ENCODE data around the gene PLA2G2F. TPM values are rescaled to one million over a fixed set of nuclear protein-coding genes. Genes with fewer than 3 reads are reported as not detected.

The PLA2G2F gene
- total and polyA plus RNA-seq, 7 donors, result 0.60 to 0.80 TPM; not detected in 5

GRCh38 chr1:20192871-20193411 is 53.8 kb downstream of the PLA2G2F start:
- H3K36me3 ChIP-seq, result peaks cover 0 to 12% (median 0%) of the 10 kb centered on the region in 4 donors
- H3K27ac ChIP-seq, result peak overlapping the region; percentile 34 to 99 (median 96)
- no peaks in the 10 kb centered on the region for H3K9me3 ChIP-seq
- H3K4me3 ChIP-seq, result no peak overlapping the region
- TF ChIP-seq POLR2A (IDR thresholded peaks at IDR 0.05) (no peak), POLR2AphosphoS5 (IDR thresholded peaks at IDR 0.05) (no peak)
- intact Hi-C loops (cut with DNase I), result no loop called here
- no peak for DNase-seq
- WGBS, 2 donors, result 91 to 94% methylated on average over 1 of the region's 1 CpG
- H3K4me1 ChIP-seq, result peaks cover 0 to 78% (median 65%) of the 10 kb centered on the region in 4 donors
- H3K27me3 ChIP-seq, result no peaks in the 10 kb centered on the region

- TF ChIP-seq, protein P1, sequence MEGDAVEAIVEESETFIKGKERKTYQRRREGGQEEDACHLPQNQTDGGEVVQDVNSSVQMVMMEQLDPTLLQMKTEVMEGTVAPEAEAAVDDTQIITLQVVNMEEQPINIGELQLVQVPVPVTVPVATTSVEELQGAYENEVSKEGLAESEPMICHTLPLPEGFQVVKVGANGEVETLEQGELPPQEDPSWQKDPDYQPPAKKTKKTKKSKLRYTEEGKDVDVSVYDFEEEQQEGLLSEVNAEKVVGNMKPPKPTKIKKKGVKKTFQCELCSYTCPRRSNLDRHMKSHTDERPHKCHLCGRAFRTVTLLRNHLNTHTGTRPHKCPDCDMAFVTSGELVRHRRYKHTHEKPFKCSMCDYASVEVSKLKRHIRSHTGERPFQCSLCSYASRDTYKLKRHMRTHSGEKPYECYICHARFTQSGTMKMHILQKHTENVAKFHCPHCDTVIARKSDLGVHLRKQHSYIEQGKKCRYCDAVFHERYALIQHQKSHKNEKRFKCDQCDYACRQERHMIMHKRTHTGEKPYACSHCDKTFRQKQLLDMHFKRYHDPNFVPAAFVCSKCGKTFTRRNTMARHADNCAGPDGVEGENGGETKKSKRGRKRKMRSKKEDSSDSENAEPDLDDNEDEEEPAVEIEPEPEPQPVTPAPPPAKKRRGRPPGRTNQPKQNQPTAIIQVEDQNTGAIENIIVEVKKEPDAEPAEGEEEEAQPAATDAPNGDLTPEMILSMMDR (IDR thresholded peaks at IDR 0.05), result no peak
- TF ChIP-seq POLR2AphosphoS5 (IDR thresholded peaks at IDR 0.05), result peak in 1 of 4 donors; percentile 41
- no peak overlapping the region for H3K4me3 ChIP-seq
- WGBS, 2 donors, result 36 to 77% methylated on average over 2 of the region's 2 CpGs
- H3K4me1 ChIP-seq, result peaks cover 0 to 66% (median 52%) of the 10 kb centered on the region in 4 donors
- DNase-seq, result no peak
- no peaks in the 10 kb centered on the region for H3K9me3 ChIP-seq
- intact Hi-C loops (cut with DNase I), result loop anchor here (2.0 kb wide), 1 partner anchor 93 kb away; no protein-coding TSS in a partner anchor
- H3K36me3 ChIP-seq, result peaks cover 0 to 12% (median 0%) of the 10 kb centered on the region in 4 donors
- H3K27ac ChIP-seq, result peak overlapping the region in 3 of 4 donors; percentile 95 to 99 (median 98)
- no peaks in the 10 kb centered on the region for H3K27me3 ChIP-seq
These were observed 55.1 kb downstream of the PLA2G2F start for GRCh38 chr1:20194224-20194623.

DNA sequence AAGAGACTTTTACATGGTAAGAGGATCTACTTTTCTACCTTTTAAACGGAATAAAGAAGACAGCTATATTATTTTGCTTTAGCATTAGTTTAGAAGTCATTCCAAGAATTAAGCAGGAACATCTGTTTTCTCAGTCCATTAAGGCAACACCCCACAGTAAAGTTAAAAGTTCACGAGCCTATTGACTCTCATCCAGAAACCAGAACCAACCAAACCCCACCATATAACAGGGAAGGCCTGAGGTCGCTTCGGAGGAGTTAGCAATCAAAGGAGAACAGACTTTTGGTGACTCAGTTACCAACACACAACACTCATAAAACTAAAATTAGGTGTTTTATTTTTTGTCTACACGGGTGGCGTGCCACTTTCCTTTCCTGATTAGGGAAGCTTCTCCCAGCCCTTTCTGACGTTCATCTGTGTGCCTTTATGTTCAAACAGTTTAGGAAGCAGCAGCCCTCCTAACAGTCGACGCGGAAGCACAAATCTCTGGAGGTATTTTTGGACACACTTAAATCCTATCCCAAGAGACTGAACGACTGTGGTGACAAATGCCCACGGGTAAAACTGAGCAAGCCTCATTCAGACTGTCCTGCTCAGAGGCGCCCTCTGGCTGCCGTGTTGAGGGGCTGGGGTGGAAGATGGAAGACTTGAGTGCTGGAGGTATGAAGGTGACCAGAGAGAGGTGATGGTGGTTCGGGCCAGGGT is 55.8 kb downstream of the PLA2G2F start:
- Histone ChIP-seq H3K36me3 (peaks cover 0 to 12% (median 0%) of the 10 kb centered on the region in 4 donors), H3K4me1 (peaks cover 0 to 59% (median 47%) of the 10 kb centered on the region in 4 donors), H3K27ac (peak overlapping the region in 3 of 4 donors; percentile 95 to 99 (median 98)), H3K4me3 (peak overlapping the region in 1 of 4 donors; percentile 8), H3K9me3 (no peaks in the 10 kb centered on the region), H3K27me3 (no peaks in the 10 kb centered on the region)
- intact Hi-C loops (cut with DNase I), result loop anchor here (1.0 to 5.0 kb wide), 3 partner anchors 30 to 94 kb away; no protein-coding TSS in a partner anchor
- 14 to 36% methylated on average over 15 of the region's 15 CpGs for WGBS, 2 donors
- peak; percentile 83 for DNase-seq
- TF ChIP-seq POLR2AphosphoS5 (IDR thresholded peaks at IDR 0.05) (peak in 3 of 4 donors; percentile 8 to 47 (median 23)), POLR2A (IDR thresholded peaks at IDR 0.05) (no peak)
- TF ChIP-seq, protein P1 (IDR thresholded peaks at IDR 0.05), result peak; percentile 74 to 83 (median 79)

GRCh38 chr1:20195462-20195780 is 56.3 kb downstream of the PLA2G2F start:
- H3K27ac ChIP-seq, result peak overlapping the region in 3 of 4 donors; percentile 5 to 98 (median 95)
- no peaks in the 10 kb centered on the region for H3K27me3 ChIP-seq
- 59 to 65% methylated on average over 4 of the region's 4 CpGs for WGBS, 2 donors
- TF ChIP-seq POLR2AphosphoS5 (IDR thresholded peaks at IDR 0.05), result no peak
- TF ChIP-seq, protein P1 (IDR thresholded peaks at IDR 0.05), result peak in 1 of 4 experiments; percentile 9
- H3K9me3 ChIP-seq, result no peaks in the 10 kb centered on the region
- no peak for DNase-seq
- peaks cover 0 to 12% (median 0%) of the 10 kb centered on the region in 4 donors for H3K36me3 ChIP-seq
- peaks cover 0 to 54% (median 43%) of the 10 kb centered on the region in 4 donors for H3K4me1 ChIP-seq
- intact Hi-C loops (cut with DNase I), result loop anchor here (1.0 to 5.0 kb wide), 3 partner anchors 30 to 95 kb away; no protein-coding TSS in a partner anchor
- H3K4me3 ChIP-seq, result no peak overlapping the region

DNA sequence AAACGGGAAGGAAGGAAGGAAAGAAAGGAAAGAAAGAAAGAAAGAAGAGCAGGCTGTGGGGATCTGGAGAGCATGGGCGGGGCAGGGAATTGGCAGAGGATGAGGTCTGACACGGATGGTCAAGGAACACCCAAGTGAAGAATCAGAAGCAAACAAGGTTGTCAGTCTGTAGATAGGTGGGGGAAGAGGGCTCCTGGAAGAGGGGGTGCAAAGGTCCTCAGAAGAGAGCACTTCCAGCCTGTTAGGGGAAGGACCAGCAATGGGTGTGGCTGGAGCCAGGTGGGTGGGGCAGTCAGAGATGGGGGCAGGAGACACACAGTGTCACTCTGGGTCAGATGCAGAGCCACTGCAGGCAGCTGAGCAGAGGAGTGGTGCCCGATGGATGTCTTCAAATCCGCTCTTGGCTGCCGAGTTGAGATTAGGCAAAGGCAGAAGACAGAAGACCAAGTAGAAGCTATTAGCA is 58.2 kb downstream of the PLA2G2F start:
- WGBS, 2 donors, result 64 to 71% methylated on average over 6 of the region's 6 CpGs
- intact Hi-C loops (cut with DNase I), result loop anchor here (5.0 kb wide), 1 partner anchor 45 kb away; no protein-coding TSS in a partner anchor
- no peaks in the 10 kb centered on the region for H3K27me3 ChIP-seq

More for the DNA sequence above, 58.2 kb downstream of the PLA2G2F start:
- Histone ChIP-seq H3K27ac (no peak overlapping the region), H3K4me3 (no peak overlapping the region), H3K36me3 (no peaks in the 10 kb centered on the region), H3K4me1 (peaks cover 0 to 36% (median 28%) of the 10 kb centered on the region in 4 donors), H3K9me3 (no peaks in the 10 kb centered on the region)
- TF ChIP-seq, protein P1 (IDR thresholded peaks at IDR 0.05), result no peak
- TF ChIP-seq POLR2AphosphoS5 (IDR thresholded peaks at IDR 0.05) (peak in 1 of 4 donors; percentile 9), EP300 (IDR thresholded peaks at IDR 0.05) (no peak)
- no peak for DNase-seq
